CD4-positive, alpha-beta T cell treated with Interleukin-6 for 4 hours (primary cell): ENCODE measurements around the gene ARPP21.
"Not testable (repeated sequence)": the region's sequence is repeated elsewhere in the genome, so short reads cannot be mapped to it uniquely, and the experiment has no call there.

Source experiments
- DNase-seq: peaks from one replicate; pipeline ENCODE4 v3.0.0-alpha.2; 2020; ENCODE audit warnings: mixed read lengths

The ARPP21 gene

GRCh38 chr3:35787936-35788335 lies 148.6 kb downstream of the ARPP21 start:
- no peak for DNase-seq

GRCh38 chr3:35789042-35789831 lies 149.9 kb downstream of the ARPP21 start:
- no peak for DNase-seq

DNA sequence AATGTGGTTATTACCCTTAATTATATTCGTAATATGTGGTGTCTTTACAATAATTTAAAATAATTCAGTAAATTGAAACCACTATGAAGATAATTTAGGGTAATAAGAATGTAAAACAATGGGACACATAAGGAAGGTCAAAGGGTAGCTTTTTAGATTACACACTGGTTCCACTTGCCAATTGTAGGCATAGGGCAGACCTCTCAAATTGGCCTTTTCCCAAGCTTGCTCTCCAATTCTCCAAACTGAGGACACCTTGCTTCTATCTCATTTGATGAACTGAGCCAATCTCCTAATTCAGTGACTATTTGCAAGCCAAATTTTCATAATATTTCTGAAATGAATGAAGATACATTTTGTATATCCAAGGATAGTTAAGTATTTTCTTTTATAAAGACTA lies 151.4 kb downstream of the ARPP21 start:
- no peak for DNase-seq

DNA sequence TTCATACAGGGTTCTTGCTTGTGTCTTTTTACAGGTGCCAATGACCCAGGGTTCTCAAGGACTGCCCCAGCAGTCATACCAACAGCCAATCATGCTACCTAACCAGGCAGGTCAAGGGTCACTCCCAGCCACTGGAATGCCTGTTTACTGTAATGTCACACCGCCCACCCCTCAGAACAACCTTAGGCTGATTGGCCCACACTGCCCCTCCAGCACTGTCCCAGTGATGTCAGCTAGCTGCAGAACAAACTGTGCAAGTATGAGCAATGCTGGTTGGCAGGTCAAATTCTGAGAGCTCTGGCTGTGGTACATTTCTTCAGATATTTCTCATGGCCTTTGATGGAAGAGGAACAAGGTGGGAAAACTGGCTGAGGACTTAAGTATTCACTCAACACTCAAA lies 154.3 kb downstream of the ARPP21 start:
- DNase-seq, result no peak

GRCh38 chr3:35800960-35801459 lies 161.7 kb downstream of the ARPP21 start:
- no peak for DNase-seq

DNA sequence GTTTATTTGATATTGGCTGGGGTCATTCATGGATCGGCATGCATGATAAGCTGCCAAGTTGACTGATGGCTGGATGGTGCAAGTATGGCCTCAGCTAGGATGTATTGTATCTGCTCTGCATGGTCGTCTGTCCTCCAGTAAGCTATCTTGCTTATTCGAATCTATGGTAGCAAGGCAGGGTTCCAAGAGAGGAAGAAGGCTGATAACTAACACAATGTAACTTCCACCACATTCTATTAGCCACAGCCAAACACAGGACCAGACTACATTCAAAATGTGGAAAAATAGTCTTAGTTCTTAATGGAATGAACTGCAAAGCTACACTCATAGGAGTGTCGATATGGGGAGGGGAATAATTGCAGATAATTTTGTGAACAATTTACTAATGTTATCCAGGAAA lies 175.2 kb downstream of the ARPP21 start:
- DNase-seq, result no peak

GRCh38 chr3:35815796-35816195 lies 176.5 kb downstream of the ARPP21 start:
- not testable (repeated sequence) for DNase-seq

DNA sequence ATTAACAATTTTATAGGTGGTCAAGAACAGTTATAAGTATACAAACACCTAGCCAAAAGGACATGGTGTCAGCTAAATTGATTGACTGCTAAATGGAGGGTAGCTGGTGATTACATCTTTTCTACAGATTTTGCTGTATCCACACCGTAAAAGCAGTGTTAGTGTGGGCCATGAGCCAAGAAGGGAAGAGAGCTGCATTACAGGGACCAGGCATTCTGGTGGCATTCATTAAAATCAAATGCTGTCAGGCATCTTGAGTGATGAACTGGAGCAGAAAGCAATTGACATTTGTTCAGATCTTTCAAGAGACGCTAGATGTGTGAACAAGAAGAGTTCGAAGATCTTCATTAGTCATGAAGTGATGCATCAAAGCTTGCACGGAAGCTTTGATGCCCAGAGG lies 177.9 kb downstream of the ARPP21 start:
- no peak for DNase-seq

DNA sequence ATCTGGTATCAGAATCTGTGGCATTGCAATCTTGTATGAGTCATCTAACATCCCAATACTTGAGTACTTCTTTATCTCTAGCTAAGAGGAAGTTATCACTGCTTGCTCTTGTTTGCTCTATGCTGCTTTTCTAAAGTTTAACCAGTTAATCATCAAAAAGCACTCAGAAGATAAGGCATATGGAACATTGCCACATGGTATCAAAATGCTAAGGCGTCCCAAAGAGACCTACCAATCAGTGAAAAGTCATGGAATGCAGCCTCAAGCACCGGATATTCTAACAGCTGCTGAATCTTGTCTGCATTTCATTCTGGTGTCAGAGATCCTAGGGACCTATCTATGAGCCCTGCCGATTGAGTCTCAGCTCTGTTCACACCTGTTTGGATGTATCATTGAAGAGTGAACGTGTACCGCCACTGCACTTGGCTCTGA lies 192.8 kb downstream of the ARPP21 start:
- DNase-seq, result no peak
